IPS-20b (cell line): ENCODE results near the gene TBX15.

ENCODE experiments used
- H3K27ac ChIP-seq: one replicate; pipeline ENCODE4 v1.5.1; 2013; ENCODE audit warnings: low read length
- H3K27me3 ChIP-seq: 2 replicates; pipeline ENCODE4 v1.6.1; 2013; ENCODE audit warnings: mild to moderate bottlenecking, low read length, inconsistent platforms; ENCODE audit not compliant: insufficient read depth
- H3K36me3 ChIP-seq: 2 replicates; pipeline ENCODE4 v1.6.1; 2013; ENCODE audit warnings: low read depth, mild to moderate bottlenecking, inconsistent platforms, low read length, moderate library complexity; ENCODE audit not compliant: insufficient read depth
- H3K4me1 ChIP-seq: 2 replicates; pipeline ENCODE4 v1.6.1; 2013; ENCODE audit warnings: mild to moderate bottlenecking, control low read depth, inconsistent platforms, low read length, moderate library complexity; ENCODE audit not compliant: insufficient read depth
- H3K4me3 ChIP-seq: 2 replicates; pipeline ENCODE4 v1.5.1; 2013; ENCODE audit warnings: mild to moderate bottlenecking, low read length, inconsistent platforms
- H3K9ac ChIP-seq: 2 replicates; pipeline ENCODE4 v1.6.1; 2013; ENCODE audit warnings: low read depth, mild to moderate bottlenecking, inconsistent platforms, low read length, moderate library complexity
- H3K9me3 ChIP-seq: 2 replicates; pipeline ENCODE4 v1.6.1; 2013; ENCODE audit warnings: mild to moderate bottlenecking, low read depth, low read length, inconsistent platforms; ENCODE audit not compliant: insufficient read depth

TBX15 gene

GRCh38 chr1:119008483-119009311, 20.6 kb upstream of the TBX15 start:
- Histone ChIP-seq H3K4me3 (peak overlapping the region; percentile 59; the same call in 1 of the 2 replicates), H3K27ac (no peak overlapping the region), H3K4me1 (peaks cover 5% of the 10 kb centered on the region; the same call in 1 of the 2 replicates), H3K27me3 (peaks cover 6% of the 10 kb centered on the region; the same call in 1 of the 2 replicates), H3K36me3 (no peaks in the 10 kb centered on the region), H3K9me3 (no peaks in the 10 kb centered on the region), H3K9ac (peak overlapping the region; percentile 52; the same call in 1 of the 2 replicates)

GRCh38 chr1:119007670-119008482, 19.7 kb upstream of the TBX15 start:
- Histone ChIP-seq H3K9ac (no peak overlapping the region), H3K9me3 (no peaks in the 10 kb centered on the region), H3K4me1 (peaks cover 5% of the 10 kb centered on the region; the same call in 1 of the 2 replicates), H3K27me3 (peaks cover 13% of the 10 kb centered on the region; the same call in 1 of the 2 replicates), H3K4me3 (no peak overlapping the region), H3K36me3 (no peaks in the 10 kb centered on the region), H3K27ac (no peak overlapping the region)

- H3K9me3 ChIP-seq = no peaks in the 10 kb centered on the region
- no peak overlapping the region for H3K4me3 ChIP-seq
- peaks cover 5% of the 10 kb centered on the region; the same call in 1 of the 2 replicates for H3K4me1 ChIP-seq
- peaks cover 18% of the 10 kb centered on the region; the same call in 1 of the 2 replicates for H3K27me3 ChIP-seq
- no peak overlapping the region for H3K9ac ChIP-seq
- no peaks in the 10 kb centered on the region for H3K36me3 ChIP-seq
- H3K27ac ChIP-seq = no peak overlapping the region
Observed at GRCh38 chr1:119007339-119007669, 19.2 kb upstream of the TBX15 start.

GRCh38 chr1:119006406-119007279, 18.5 kb upstream of the TBX15 start:
- H3K36me3 ChIP-seq = no peaks in the 10 kb centered on the region
- peaks cover 25% of the 10 kb centered on the region; the same call in 1 of the 2 replicates for H3K27me3 ChIP-seq
- H3K9me3 ChIP-seq = no peaks in the 10 kb centered on the region
- no peak overlapping the region for H3K4me3 ChIP-seq
- no peak overlapping the region for H3K9ac ChIP-seq
- H3K27ac ChIP-seq = no peak overlapping the region
- H3K4me1 ChIP-seq = peaks cover 5% of the 10 kb centered on the region; the same call in 1 of the 2 replicates

- peaks cover 5% of the 10 kb centered on the region; the same call in 1 of the 2 replicates for H3K4me1 ChIP-seq
Observed at GRCh38 chr1:119005724-119006405, 17.7 kb upstream of the TBX15 start.

GRCh38 chr1:119004781-119005180, 16.6 kb upstream of the TBX15 start:
- no peaks in the 10 kb centered on the region for H3K36me3 ChIP-seq
- no peak overlapping the region for H3K9ac ChIP-seq
- H3K4me1 ChIP-seq = peaks cover 5% of the 10 kb centered on the region; the same call in 1 of the 2 replicates
- no peak overlapping the region for H3K4me3 ChIP-seq
- H3K27me3 ChIP-seq = peaks cover 42% of the 10 kb centered on the region; the same call in 1 of the 2 replicates
- H3K27ac ChIP-seq = no peak overlapping the region
- H3K9me3 ChIP-seq = no peaks in the 10 kb centered on the region

More at GRCh38 chr1:119005724-119006405, 17.7 kb upstream of the TBX15 start:
- Histone ChIP-seq H3K27ac (no peak overlapping the region), H3K36me3 (no peaks in the 10 kb centered on the region), H3K9me3 (no peaks in the 10 kb centered on the region), H3K27me3 (peaks cover 31% of the 10 kb centered on the region; the same call in 1 of the 2 replicates), H3K4me3 (no peak overlapping the region), H3K9ac (no peak overlapping the region)

- peaks cover under 1% of the 10 kb centered on the region; the same call in 1 of the 2 replicates for H3K4me1 ChIP-seq
- peaks cover 48% of the 10 kb centered on the region; the same call in 1 of the 2 replicates for H3K27me3 ChIP-seq
- H3K4me3 ChIP-seq = no peak overlapping the region
- no peak overlapping the region for H3K27ac ChIP-seq
- no peaks in the 10 kb centered on the region for H3K36me3 ChIP-seq
- no peaks in the 10 kb centered on the region for H3K9me3 ChIP-seq
- H3K9ac ChIP-seq = no peak overlapping the region
Observed at GRCh38 chr1:119004129-119004527, 16.0 kb upstream of the TBX15 start.

- Histone ChIP-seq H3K36me3 (no peaks in the 10 kb centered on the region), H3K9ac (no peak overlapping the region), H3K4me3 (no peak overlapping the region), H3K27me3 (peaks cover 54% of the 10 kb centered on the region; the same call in 1 of the 2 replicates), H3K9me3 (no peaks in the 10 kb centered on the region), H3K4me1 (no peaks in the 10 kb centered on the region), H3K27ac (no peak overlapping the region)
Observed at GRCh38 chr1:119003413-119004128, 15.4 kb upstream of the TBX15 start.

GRCh38 chr1:119002028-119002686, 14.0 kb upstream of the TBX15 start:
- no peak overlapping the region for H3K9ac ChIP-seq
- no peak overlapping the region for H3K4me3 ChIP-seq
- H3K27ac ChIP-seq = no peak overlapping the region
- no peaks in the 10 kb centered on the region for H3K36me3 ChIP-seq
- H3K27me3 ChIP-seq = peaks cover 68% of the 10 kb centered on the region; the same call in 1 of the 2 replicates
- H3K9me3 ChIP-seq = no peaks in the 10 kb centered on the region
- no peaks in the 10 kb centered on the region for H3K4me1 ChIP-seq
